Hindlimb muscle (tissue), 1 donor: ENCODE measurements around the gene CDCA3. TPM values are rescaled to one million over a fixed set of nuclear protein-coding genes. Genes with fewer than 3 reads are reported as not detected.

ENCODE experiments used
- DNase-seq: peaks from one replicate; pipeline ENCODE4 v3.0.0-alpha.2; 2013
- polyA plus RNA-seq: library from polyadenylated mRNA; unstranded; fragments of 120-200 nt; gene quantifications from one replicate; pipeline ENCODE4 v1.2.1, GENCODE V29; 2013; ENCODE audit not compliant: insufficient read length

The CDCA3 gene
- polyA plus RNA-seq, 1 donor, result 16.7 TPM

DNA sequence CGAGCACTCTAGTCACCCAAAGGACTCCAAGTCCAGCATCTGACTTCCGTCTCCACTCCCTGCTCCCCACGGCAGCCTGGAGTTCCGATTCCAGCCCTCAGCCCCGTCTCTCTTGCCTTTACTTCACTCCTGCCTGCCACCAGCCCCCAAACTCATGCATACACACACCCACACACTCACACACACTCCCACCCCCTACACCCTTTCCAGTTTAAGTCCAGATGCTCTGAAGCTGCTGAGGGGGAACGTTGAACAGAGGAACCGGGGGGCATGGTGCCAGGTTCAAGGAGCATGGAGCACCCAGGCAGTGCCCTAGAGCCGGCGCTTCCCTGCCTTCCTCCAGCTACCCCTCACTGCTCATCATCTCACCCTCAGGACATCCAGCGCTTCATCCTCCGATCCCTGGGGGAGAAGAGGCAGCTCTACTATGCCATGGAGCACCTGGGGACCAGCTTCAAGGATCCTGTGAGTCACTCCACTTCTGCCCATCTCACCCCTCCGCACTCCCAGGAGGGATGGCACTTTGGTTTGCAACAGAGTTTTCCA is 19.6 kb downstream of the CDCA3 start:
- DNase-seq, result no peak

DNA sequence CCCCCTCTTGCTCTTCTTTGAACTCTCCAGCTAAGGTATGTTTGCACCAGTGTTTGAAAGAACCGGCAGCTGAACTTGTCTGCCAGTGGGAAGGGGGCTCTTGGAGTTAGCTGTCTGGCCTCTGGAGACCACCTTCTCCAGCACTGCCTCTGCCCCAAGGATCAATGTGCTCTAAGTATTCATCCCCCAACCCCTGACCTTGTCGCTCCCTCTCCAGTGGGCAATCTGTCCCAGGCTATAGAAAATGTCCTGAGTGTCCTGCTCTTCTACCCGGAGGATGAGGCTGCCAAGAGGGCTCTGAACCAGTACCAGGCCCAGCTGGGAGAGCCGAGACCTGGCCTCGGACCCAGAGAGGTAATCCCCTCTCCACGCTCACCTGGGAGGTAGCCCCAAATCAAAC is 20.1 kb downstream of the CDCA3 start:
- no peak for DNase-seq

- no peak for DNase-seq
Measured at GRCh38 chr12:6830286-6830890, 20.7 kb downstream of the CDCA3 start.

DNA sequence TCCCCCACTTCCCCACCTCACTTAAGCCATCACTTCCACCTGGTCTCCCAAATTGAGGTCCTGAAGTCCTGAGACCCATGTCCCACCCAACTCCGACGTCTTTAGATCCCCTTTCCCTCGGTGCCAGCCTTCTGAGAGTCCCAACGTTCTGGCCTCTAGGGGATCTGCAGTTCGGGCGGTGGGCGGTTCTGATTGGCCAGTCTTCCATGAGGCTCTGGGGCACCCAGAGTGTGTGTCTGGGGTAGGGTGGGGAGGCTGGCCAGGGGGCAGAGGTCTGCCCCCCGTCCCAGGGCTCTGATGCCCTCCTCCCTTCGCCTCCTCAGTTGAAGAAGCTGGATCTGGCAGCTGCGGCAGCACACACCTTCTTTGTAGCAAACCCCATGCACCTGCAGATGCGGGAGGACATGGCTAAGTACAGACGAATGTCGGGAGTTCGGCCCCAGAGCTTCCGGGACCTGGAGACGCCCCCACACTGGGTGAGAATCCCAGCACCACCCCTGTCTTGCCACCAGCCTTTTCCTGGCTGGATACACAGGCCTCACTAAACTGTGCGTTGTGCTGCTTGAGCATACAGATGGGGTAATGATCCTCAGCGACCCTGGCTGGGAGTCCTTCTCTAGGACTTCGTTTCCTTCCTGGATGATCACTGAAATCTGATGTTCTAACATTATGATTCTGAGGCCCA is 21.4 kb downstream of the CDCA3 start:
- no peak for DNase-seq

DNA sequence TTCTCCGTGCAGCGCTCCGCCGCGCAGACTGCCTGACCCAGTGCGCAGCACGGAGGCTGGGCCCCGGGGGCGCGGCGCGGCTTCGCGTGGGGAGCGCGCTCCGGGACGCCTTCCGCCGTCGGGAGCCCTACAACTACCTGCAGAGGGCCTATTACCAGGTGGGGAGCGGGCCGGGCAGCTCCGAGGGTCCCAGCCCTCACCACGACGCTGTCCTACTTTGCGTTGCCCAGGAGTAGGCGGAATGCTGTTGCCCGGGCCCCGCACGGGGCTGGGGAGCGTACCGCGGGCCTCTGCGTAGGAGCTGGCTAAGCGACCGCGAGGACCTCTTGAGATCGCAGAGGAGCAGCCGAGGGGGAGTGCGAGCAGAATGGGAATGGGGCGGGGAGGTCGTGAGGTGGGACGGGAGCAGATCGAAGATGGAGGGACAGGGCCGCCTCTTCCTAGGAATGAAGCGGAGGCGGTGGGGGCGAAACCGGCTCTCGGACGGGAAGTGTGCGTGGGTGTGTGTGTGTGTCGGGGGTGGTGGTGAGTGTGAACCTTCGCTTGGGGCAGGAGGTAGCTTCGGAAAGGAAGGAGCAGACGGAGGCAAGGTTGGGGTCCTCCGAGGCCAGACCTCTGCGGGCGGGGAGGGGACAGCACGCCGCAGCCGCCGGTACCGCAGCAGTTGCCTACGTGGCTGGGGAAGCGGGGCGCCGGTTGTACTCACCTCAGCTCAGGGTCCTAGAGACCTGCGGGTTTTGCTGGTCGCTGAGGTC is 22.1 kb downstream of the CDCA3 start:
- peak; percentile 66 for DNase-seq

DNA sequence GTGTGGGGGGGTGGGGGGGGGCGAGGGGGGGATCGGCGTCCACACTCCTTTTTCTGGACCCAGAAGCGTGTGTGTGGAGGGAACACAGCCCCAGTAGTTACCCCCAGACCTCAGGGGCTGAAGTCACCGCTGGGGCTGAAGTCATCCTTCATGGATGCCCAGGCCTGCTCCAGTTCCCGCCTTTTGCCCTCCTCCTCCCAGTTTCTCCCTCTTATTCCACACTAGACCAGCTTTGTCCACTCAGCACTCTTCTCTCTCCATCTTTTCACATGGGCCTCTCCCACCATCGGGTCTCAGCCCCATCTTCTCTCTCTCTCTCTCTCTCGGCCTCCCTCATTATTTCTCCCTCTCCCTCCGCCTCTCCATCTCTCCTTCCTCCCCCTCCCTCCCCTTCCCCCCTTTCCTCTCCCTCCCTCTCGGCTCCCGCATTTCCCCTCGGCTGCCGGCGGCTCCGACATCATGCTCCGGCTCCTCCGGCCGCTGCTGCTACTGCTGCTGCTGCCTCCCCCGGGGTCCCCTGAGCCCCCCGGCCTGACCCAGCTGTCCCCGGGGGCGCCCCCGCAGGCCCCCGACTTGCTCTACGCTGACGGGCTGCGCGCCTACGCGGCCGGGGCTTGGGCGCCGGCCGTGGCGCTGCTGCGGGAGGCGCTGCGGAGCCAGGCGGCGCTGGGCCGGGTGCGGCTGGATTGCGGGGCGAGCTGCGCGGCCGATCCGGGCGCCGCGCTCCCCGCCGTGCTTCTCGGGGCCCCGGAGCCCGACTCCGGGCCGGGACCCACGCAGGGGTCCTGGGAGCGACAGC is 22.9 kb downstream of the CDCA3 start, which contains the start of gene P3H3:
Gene P3H3, plus strand, starts transcription at position 426 of the 799 bp plus-strand sequence. Its CDS starts 34 bp downstream, at position 460.
- DNase-seq, result peak; percentile 72

- peak; percentile 89 for DNase-seq
Measured at GRCh38 chr12:6827437-6827911, 23.6 kb downstream of the CDCA3 start.

DNA sequence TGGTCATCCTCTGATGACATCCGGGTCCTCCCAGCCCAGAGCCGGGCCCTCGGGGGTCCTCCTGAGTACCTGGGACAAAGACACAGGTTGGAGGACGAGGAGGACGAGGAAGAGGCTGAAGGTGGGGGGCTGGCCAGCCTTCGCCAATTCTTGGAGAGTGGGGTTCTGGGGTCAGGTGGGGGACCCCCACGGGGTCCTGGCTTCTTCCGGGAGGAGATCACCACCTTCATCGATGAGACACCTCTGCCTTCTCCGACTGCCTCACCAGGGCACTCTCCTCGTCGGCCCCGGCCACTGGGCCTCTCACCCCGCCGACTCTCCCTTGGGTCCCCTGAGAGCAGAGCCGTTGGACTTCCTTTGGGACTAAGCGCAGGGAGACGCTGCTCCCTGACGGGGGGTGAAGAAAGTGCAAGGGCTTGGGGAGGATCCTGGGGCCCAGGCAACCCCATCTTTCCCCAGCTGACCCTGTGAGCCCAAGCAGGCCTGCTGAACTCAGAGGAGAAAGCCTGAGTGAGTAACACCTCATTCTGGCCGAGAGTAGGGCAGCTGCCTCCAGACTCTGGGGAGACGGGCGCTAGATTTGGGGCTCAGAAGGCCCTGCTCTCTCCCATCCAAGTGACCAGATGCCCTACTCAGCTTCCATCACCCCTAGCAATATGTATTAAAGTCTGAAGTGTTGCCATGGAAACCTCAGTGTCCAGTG is 24.2 kb downstream of the CDCA3 start:
- no peak for DNase-seq

GRCh38 chr12:6826125-6826733 is 24.9 kb downstream of the CDCA3 start:
- no peak for DNase-seq

DNA sequence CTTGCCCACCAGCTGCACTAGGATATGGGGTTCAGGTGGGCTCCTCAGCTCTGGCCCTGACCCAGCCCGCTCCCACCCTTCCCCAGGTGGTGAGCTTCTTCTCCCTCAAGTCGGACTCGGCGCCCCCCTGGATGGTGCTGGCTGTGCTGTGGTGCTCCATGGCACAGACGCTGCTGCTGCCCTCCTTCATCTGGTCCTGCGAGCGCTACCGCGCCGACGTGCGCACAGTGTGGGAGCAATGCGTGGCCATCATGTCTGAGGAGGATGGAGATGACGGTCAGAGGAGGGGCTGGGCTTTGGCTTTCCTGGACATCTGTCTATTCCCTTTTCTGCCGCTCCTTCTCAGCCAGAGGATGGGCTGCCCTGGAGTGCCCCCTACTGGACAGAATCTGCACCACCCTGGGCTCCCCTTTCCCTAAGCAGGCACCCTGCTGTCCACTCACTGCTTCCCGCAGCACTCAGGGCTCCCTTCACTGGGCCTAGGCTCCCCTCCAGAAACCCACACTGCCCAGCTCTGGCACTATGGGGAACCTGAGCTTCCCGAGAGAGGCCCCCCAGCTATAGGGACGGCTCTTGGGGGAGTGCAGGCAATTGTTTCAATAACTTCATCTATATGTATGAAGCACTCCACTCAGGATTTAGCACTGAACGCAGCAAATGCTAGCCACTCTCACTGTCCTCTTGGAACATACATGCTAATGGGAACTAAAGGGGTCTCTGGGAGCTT is 25.5 kb downstream of the CDCA3 start:
- peak; percentile 90 for DNase-seq

DNA sequence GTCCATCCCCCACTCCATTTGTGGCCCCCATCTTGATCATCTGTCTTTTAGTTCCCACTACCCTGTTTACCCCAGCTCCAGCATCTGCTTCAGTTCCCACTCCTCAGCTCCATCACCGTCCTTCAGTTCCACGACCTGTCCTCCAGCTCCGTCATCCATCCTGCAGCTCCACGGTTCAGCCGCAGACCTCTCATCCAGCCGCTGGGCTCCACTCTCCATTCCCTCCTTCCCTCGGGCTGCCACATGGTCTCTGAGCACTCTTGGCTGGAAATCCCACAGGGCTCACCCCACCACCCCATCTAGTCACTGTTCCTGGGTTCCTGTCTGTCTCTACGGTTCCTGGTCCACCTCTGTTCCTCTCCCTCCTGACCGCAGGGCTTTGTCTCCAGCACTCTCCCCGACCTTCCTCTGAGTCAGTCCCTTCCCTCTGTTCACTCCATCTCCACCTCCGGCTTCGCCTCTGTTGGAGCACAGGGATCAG is 26.1 kb downstream of the CDCA3 start:
- DNase-seq, result no peak

DNA sequence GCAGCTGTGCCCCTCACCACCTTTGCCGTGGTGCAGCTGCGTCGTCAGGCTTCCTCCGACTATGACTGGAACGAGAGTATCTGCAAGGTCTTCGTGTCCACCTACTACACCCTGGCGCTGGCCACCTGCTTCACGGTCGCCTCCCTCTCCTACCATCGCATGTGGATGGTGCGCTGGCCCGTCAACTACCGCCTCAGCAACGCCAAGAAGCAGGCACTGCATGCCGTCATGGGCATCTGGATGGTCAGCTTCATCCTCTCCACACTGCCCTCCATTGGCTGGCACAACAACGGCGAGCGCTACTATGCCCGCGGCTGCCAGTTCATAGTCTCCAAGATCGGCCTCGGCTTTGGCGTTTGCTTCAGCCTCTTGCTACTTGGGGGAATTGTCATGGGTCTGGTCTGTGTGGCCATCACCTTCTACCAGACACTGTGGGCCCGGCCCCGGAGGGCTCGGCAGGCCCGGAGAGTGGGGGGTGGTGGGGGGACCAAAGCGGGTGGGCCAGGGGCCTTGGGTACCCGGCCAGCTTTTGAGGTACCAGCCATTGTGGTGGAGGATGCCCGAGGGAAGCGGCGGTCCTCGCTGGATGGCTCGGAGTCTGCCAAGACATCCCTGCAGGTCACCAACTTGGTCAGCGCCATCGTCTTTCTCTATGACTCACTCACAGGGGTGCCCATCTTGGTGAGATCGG is 26.9 kb downstream of the CDCA3 start:
- no peak for DNase-seq

- no peak for DNase-seq
Measured at GRCh38 chr12:6823182-6824084, 27.7 kb downstream of the CDCA3 start.

DNA sequence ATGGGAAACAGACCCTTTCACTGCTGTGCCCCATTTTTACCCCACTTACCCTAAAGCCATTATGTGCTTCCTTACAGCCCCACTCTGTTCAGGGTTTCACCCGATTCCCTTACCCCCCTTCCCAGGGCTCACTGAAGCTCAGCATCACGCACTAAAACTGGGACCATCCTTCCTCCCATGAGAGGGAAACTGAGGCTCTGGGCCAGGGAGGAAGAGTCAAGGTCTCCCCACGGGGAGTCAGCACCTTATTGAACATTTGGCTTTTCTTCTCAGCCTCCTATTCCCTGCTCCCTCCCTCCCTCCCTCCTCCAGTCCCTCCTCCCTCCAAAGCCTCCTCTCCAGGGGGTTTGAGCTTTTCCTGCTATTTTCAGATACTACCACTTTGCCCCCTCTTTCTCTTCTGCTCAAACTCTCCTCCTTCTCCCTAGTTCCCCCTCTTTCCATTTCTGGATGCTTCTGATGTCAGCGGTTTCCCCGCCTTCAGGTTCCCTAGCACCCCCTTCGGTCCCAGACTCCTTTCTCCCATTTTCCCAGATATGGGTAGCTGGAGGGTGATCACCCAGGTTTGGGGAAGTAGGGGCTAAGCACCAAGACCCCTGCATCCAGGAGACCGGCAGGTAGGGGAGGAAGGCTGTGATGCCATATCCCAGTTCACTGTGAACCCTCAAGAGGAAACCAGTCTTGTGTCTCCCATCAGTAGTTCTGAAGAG is 28.5 kb downstream of the CDCA3 start:
- DNase-seq, result no peak

- peak; percentile 78 for DNase-seq
Measured at GRCh38 chr12:6821591-6822425, 29.3 kb downstream of the CDCA3 start, which contains the start of gene GPR162. Gene GPR162 (plus strand): TSS chr12:6821821. CDS start chr12:6823899, 2,078 bp downstream.

GRCh38 chr12:6820166-6820565 is 30.9 kb downstream of the CDCA3 start:
- no peak for DNase-seq
